ENCODE measurements around the gene SGPL1.

DNA sequence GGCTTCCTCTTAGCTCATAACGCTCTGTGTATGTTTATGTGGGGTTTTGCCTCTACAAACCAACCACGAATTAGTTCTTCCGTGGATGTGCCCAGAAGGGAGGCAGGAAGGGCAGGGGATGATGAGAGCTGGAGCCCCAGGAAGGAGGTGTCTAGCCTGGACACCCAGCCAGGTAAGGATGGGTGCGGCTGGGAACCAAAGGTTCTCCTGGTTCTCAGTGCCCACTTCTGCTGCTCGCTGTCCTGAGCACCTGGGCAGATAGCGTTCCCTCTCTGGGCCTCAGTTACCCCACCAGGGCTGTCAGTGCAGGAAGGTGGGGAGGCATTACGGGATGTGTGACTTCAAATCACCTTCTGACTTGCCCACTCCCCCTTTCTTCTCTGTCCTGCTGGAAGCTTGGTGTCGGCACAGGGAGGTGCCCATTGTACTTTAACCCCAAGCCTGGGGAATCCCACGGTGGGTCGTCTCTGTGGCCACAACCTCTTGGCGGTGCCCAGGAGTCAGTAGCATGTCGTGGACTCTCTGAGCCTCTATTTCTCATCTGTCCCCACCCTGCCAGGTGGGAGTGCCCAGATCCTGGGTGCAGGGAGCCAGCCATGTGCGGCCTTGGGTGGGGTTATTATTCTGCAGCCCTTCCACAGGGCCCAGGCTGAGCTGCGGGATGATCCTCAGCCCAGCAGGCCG, 91.3 kb downstream of the SGPL1 start:
- TF ChIP-seq CTCF (IDR thresholded peaks at IDR 0.05): no peak
- no peak for TF ChIP-seq EZH2 (IDR thresholded peaks at IDR 0.05)
- TF ChIP-seq EZH2phosphoT487 (IDR thresholded peaks at IDR 0.05): no peak

Measured in neural progenitor cell (in vitro differentiated cells).